WTC11 (cell line): ENCODE data around the gene SH3BP5. TPM values are rescaled to one million over a fixed set of nuclear protein-coding genes. Genes with fewer than 3 reads are reported as not detected.

Experiments used
- ATAC-seq: fragments of 200-7000 bp; cut with Tn5 transposase; 2 replicates; pipeline ENCODE4 v1.10.0; 2021; ENCODE audit warnings: mild to moderate bottlenecking, moderate library complexity
- CTCF ChIA-PET: fragments of 300-600 bp; sonication (Branson Sonifier 250); formaldehyde crosslinking; loops from one replicate; lab custom pipeline; 2021; ENCODE audit warnings: antibody characterized with exemption; lab: Charles Lee
- POLR2A ChIA-PET: fragments of 350-600 bp; sonication (Branson Sonifier 250); formaldehyde crosslinking; loops from one replicate; lab custom pipeline; 2021; ENCODE audit warnings: antibody characterized with exemption; lab: Charles Lee
- DNase-seq: peaks from one replicate; pipeline ENCODE4 v3.0.0; 2021; ENCODE audit warnings: low spot score
- H3K27ac Mint-ChIP-seq: 2 replicates; pipeline ENCODE4 v1.8.0; 2021; ENCODE audit warnings: mixed read lengths
- H3K27me3 Mint-ChIP-seq: 2 replicates; pipeline ENCODE4 v1.8.0; 2021; ENCODE audit warnings: low read depth, mild to moderate bottlenecking, moderate library complexity, mixed read lengths
- H3K36me3 Mint-ChIP-seq: 2 replicates; pipeline ENCODE4 v1.8.0; 2021; ENCODE audit warnings: mixed read lengths
- H3K4me1 Mint-ChIP-seq: 2 replicates; pipeline ENCODE4 v1.8.0; 2022; ENCODE audit warnings: mixed read lengths
- H3K4me3 Mint-ChIP-seq: 2 replicates; pipeline ENCODE4 v1.8.0; 2021; ENCODE audit warnings: mild to moderate bottlenecking, moderate library complexity, mixed read lengths
- H3K9me3 Mint-ChIP-seq: 2 replicates; pipeline ENCODE4 v1.8.0; 2021; ENCODE audit warnings: mixed read lengths
- CREM ChIP-seq: sonication (generic); formaldehyde crosslinking; IDR thresholded peaks from 2 replicates; pipeline ENCODE4 v1.8.1; 2022; ENCODE audit warnings: mild to moderate bottlenecking, missing genetic modification reagents, moderate library complexity
- CTCF ChIP-seq: fragments of 200-600 bp; IDR thresholded peaks from 2 replicates; pipeline ENCODE4 v1.8.0; 2022; ENCODE audit warnings: antibody characterized with exemption
- E2F5 ChIP-seq: sonication (generic); formaldehyde crosslinking; IDR thresholded peaks from 2 replicates; pipeline ENCODE4 v1.8.1; 2022; ENCODE audit warnings: mild to moderate bottlenecking, moderate library complexity, missing genetic modification reagents
- ETV6 ChIP-seq: sonication (generic); formaldehyde crosslinking; IDR thresholded peaks from 2 replicates; pipeline ENCODE4 v1.8.1; 2022; ENCODE audit warnings: mild to moderate bottlenecking, missing genetic modification reagents
- FOXP4 ChIP-seq: sonication (generic); formaldehyde crosslinking; IDR thresholded peaks from 2 replicates; pipeline ENCODE4 v1.8.0; 2022; ENCODE audit warnings: mild to moderate bottlenecking, missing genetic modification reagents
- GTF2I ChIP-seq: fragments of 250-450 bp; sonication (Bioruptor Pico); conservative IDR thresholded peaks from 2 replicates; pipeline ENCODE4 v1.4.0; 2021; ENCODE audit warnings: mild to moderate bottlenecking
- RORB ChIP-seq: fragments of 250-450 bp; sonication (Bioruptor Pico); IDR thresholded peaks from 2 replicates; pipeline ENCODE4 v1.9.0; 2021; ENCODE audit warnings: mild to moderate bottlenecking
- ZNF263 ChIP-seq: sonication (generic); formaldehyde crosslinking; IDR thresholded peaks from 2 replicates; pipeline ENCODE4 v1.8.1; 2022; ENCODE audit warnings: low read depth, mild to moderate bottlenecking, moderate library complexity, missing genetic modification reagents
- ZNF396 ChIP-seq: fragments of 250-450 bp; sonication (Bioruptor Pico); IDR thresholded peaks from 2 replicates; pipeline ENCODE4 v1.8.0; 2021; ENCODE audit warnings: mild to moderate bottlenecking, moderate library complexity, borderline replicate concordance
- ZNF512 ChIP-seq: sonication (generic); formaldehyde crosslinking; IDR thresholded peaks from 2 replicates; pipeline ENCODE4 v1.8.1; 2022; ENCODE audit warnings: missing genetic modification reagents, borderline replicate concordance
- ZNF532 ChIP-seq: fragments of 250-450 bp; sonication (Bioruptor Pico); IDR thresholded peaks from 2 replicates; pipeline ENCODE4 v1.9.0; 2021; ENCODE audit warnings: mild to moderate bottlenecking, borderline replicate concordance
- total RNA-seq: library from RNA; stranded (reverse); gene quantifications from 3 replicates; pipeline ENCODE4 v1.2.3, GENCODE V29; 2021

The SH3BP5 gene
- total RNA-seq, 1 experiment from 2014 or later = 7.2 TPM

- TF ChIP-seq FOXP4 (CRISPR knock-in tag) (no peak; the same call in 1 of the 2 replicates), GTF2I (no peak), CTCF (peak; percentile 51; the same call in 1 of the 2 replicates), CREM (CRISPR knock-in tag) (0 out of 2 replicates have a peak, but pooled peaks have one; percentile 14), ZNF263 (CRISPR knock-in tag) (no peak; the same call in 1 of the 2 replicates), ETV6 (no peak), ZNF512 (CRISPR knock-in tag) (no peak), RORB (CRISPR knock-in tag) (no peak)
Measured at GRCh38 chr3:15332405-15333098, at the start of gene SH3BP5 (continued).

GRCh38 chr3:15380980-15381890, 48.8 kb upstream of the SH3BP5 start:
- Mint-ChIP-seq H3K4me1 (peaks cover 5% of the 10 kb centered on the region; the same call in 1 of the 2 replicates), H3K36me3 (peaks cover 5% of the 10 kb centered on the region; the same call in 1 of the 2 replicates), H3K27ac (no peak overlapping the region), H3K27me3 (peaks cover 6% of the 10 kb centered on the region; the same call in 1 of the 2 replicates), H3K9me3 (peaks cover 8% of the 10 kb centered on the region), H3K4me3 (no peak overlapping the region)
- CTCF ChIA-PET = interaction anchor here (0.7 to 2.5 kb wide), 4 partner anchors 20 to 1742 kb away, joined by 3 to 31 read pairs (median 4); no protein-coding TSS in a partner anchor
- no peak for DNase-seq
- TF ChIP-seq ZNF532 (CRISPR knock-in tag) = no peak
- TF ChIP-seq E2F5 = no peak
- TF ChIP-seq ZNF396 (CRISPR knock-in tag) = no peak
- POLR2A ChIA-PET = interaction anchor here (0.6 kb wide), 1 partner anchor 142 kb away, joined by 8 read pairs; no protein-coding TSS in a partner anchor
- no peak for ATAC-seq
